ENCODE results near the gene KCNIP4.

GRCh38 chr4:20916106-20916505, 1032.5 kb downstream of the KCNIP4 start:
- TF ChIP-seq EZH2 (IDR thresholded peaks at IDR 0.05; ENCODE audit: insufficient read depth, poor library complexity, severe bottlenecking) (no peak), EZH2phosphoT487 (IDR thresholded peaks at IDR 0.05; ENCODE audit: insufficient read depth, low read depth) (no peak)

Data from GM23248 (cell line).